ENCODE results near the gene COX4I2. TPM values are rescaled to one million over a fixed set of nuclear protein-coding genes. Genes with fewer than 3 reads are reported as not detected.

COX4I2 gene
- total and polyA plus RNA-seq, 2 of the 8 experiments (the other 6 are each of a cell fraction or from before 2014, with no cell fraction given), result 0.26 TPM; not detected in 1

GRCh38 chr20:31693402-31693801, 55.7 kb downstream of the COX4I2 start:
- CTCF ChIA-PET (ENCODE audit: partially characterized antibody), result interaction anchor here (1.1 to 6.8 kb wide), 11 partner anchors 9 to 136 kb away, joined by 3 to 49 read pairs (median 7); no protein-coding TSS in a partner anchor
- no peaks in the 10 kb centered on the region for H4K20me1 ChIP-seq (replicated peaks in 1 of 2; ENCODE audit: control insufficient read depth in 1 of 2, insufficient read depth in 2 of 2, low read length in 2 of 2)
- no peak for FAIRE-seq
- TF ChIP-seq RAD21 (IDR thresholded peaks at IDR 0.05 in 1 of 2, conservative IDR thresholded peaks at IDR 0.05 in 1 of 2; ENCODE audit: low read depth in 2 of 2, low read length in 2 of 2), result no peak
- TF ChIP-seq RXRA (IDR thresholded peaks at IDR 0.05; ENCODE audit: insufficient read depth, low read depth, low read length), result no peak
- TF ChIP-seq ATF3 (IDR thresholded peaks at IDR 0.05; ENCODE audit: insufficient read depth, low read depth, low read length), result no peak
- no peak for TF ChIP-seq BACH1 (IDR thresholded peaks at IDR 0.05; ENCODE audit: low read length)
- TF ChIP-seq YY1 (IDR thresholded peaks at IDR 0.05; ENCODE audit: low read depth, low read length), result no peak
- TF ChIP-seq RBBP5 (IDR thresholded peaks at IDR 0.05; ENCODE audit: borderline replicate concordance, low read depth, low read length), result no peak

More at GRCh38 chr20:31693402-31693801, 55.7 kb downstream of the COX4I2 start:
- no peak overlapping the region for H4K5ac ChIP-seq (ENCODE audit: insufficient read length, low read depth, low read length)
- peak overlapping the region; percentile 72; the same call in 1 of the 2 replicates for H2BK20ac ChIP-seq (ENCODE audit: low read length)
- H3K36me3 ChIP-seq (ENCODE audit: control insufficient read depth in 2 of 4, insufficient read depth in 4 of 4, low read length in 3 of 4), result no peaks in the 10 kb centered on the region; a peak in 1 of 8 replicates
- H2BK15ac ChIP-seq (ENCODE audit: low read length), result no peak overlapping the region
- no peak overlapping the region for H2AK5ac ChIP-seq (ENCODE audit: low read depth, low read length)
- H2BK5ac ChIP-seq (ENCODE audit: low read depth, low read length), result 0 out of 2 replicates have a peak overlapping the region, but pooled peaks have one; percentile 26
- H3K18ac ChIP-seq (ENCODE audit: extremely low read depth, low read length), result 0 out of 2 replicates have a peak overlapping the region, but pooled peaks have one; percentile 56
- H2BK120ac ChIP-seq (replicated peaks; ENCODE audit: low read depth, low read length), result no peak overlapping the region
- no peak overlapping the region for H3K56ac ChIP-seq (replicated peaks; ENCODE audit: insufficient read length, low read depth, low read length)
- POLR2A ChIA-PET (ENCODE audit: partially characterized antibody), result interaction anchor here (1.0 to 3.4 kb wide), 4 partner anchors 15 to 30 kb away, joined by 3 to 25 read pairs (median 8); partner anchors contain the start of gene BCL2L1
- peaks cover 0 to 58% of the 10 kb centered on the region in 2 experiments; a peak in 2 of 4 replicates for H3K79me2 ChIP-seq (ENCODE audit: control insufficient read depth in 1 of 2, insufficient read depth in 2 of 2, low read length in 2 of 2)
- no peaks in the 10 kb centered on the region for H3K23me2 ChIP-seq (ENCODE audit: low read depth, low read length)
- no peak for DNase-seq (ENCODE audit: low read depth in 1 of 2, low spot score in 2 of 2)
- H3K27me3 ChIP-seq (replicated peaks in 1 of 4; ENCODE audit: control insufficient read depth in 3 of 4, extremely low read depth in 1 of 4, insufficient read depth in 3 of 4, low read length in 3 of 4), result no peaks in the 10 kb centered on the region
- H3K4me3 ChIP-seq (ENCODE audit: extremely low read depth in 1 of 4, insufficient read depth in 2 of 4, low read depth in 3 of 4, low read length in 4 of 4), result no peak overlapping the region
- H2BK12ac ChIP-seq (ENCODE audit: low read depth, low read length), result no peak overlapping the region; the same call in 1 of the 2 replicates
- no peak overlapping the region for H2AFZ ChIP-seq (ENCODE audit: low read length)
- H4K91ac ChIP-seq (replicated peaks; ENCODE audit: insufficient read length, low read length), result no peak overlapping the region
- H3K4ac ChIP-seq (replicated peaks; ENCODE audit: insufficient read length, low read depth, low read length), result no peak overlapping the region
- H3K9ac ChIP-seq (replicated peaks in 1 of 4; ENCODE audit: extremely low read depth in 1 of 4, low read depth in 3 of 4, low read length in 3 of 4), result no peak overlapping the region; a peak in 1 of 7 replicates
- no peak overlapping the region for H4K8ac ChIP-seq (ENCODE audit: extremely low read depth, insufficient read depth, low read length)
- H3K23ac ChIP-seq (ENCODE audit: insufficient read length), result no peak overlapping the region
- no peak overlapping the region for H3K27ac ChIP-seq (ENCODE audit: low read depth, low read length)
- H3K79me1 ChIP-seq (ENCODE audit: low read depth, low read length), result peaks cover 5% of the 10 kb centered on the region
- peaks cover 14 to 26% (median 20%) of the 10 kb centered on the region in 4 experiments for H3K4me1 ChIP-seq (replicated peaks in 1 of 4; ENCODE audit: control insufficient read depth in 3 of 4, insufficient read depth in 4 of 4, low read length in 3 of 4)
- 91% methylated on average over 6 of the region's 6 CpGs; no CpG with 5 or more reads in 1 of the 2 experiments for WGBS, 2 experiments (ENCODE audit: extremely low coverage in 1 of 2, insufficient coverage in 1 of 2, insufficient read length in 1 of 2, insufficient replicate concordance in 2 of 2, low coverage in 1 of 2, low lambda C conversion rate in 2 of 2, missing lambda C conversion rate in 1 of 2)
- no peaks in the 10 kb centered on the region for H3K9me3 ChIP-seq (ENCODE audit: insufficient read depth in 2 of 2, low read depth in 1 of 2, low read length in 1 of 2)
- H3K14ac ChIP-seq (ENCODE audit: insufficient read length), result no peak overlapping the region
- no peak overlapping the region for H3K4me2 ChIP-seq (ENCODE audit: insufficient read depth in 1 of 2, low read depth in 2 of 2, low read length in 2 of 2)

All from H1 (cell line).